ENCODE results near the gene ANKH. TPM values are rescaled to one million over a fixed set of nuclear protein-coding genes. Genes with fewer than 3 reads are reported as not detected.

The ANKH gene
- total and polyA plus RNA-seq, 2 of the 13 experiments (the other 11 are each of a cell fraction or from before 2014, with no cell fraction given) = 25.0 to 36.0 TPM

DNA sequence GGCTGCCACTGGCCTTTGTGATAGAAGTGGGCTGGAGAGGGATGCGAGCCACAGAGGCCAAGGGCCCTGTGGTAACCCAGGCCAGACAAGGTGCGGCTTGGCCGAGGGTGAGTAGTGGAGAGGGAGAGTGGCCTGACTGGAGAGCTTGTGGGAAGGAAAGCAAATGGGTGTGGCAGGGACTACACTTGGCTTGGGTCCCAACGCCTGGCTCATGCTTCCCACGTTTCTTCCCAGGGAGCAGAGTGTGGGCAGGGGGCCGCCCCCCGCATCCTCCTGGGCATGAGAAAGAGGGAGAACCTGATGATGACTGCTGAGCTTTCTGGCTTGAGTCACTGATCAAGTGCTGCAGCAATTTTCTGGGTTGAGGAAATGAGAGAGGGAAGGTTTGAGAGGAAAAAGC, 95.7 kb downstream of the ANKH start:
- no peak for DNase-seq (ENCODE audit: low spot score)
- no peaks in the 10 kb centered on the region for H4K20me1 ChIP-seq (ENCODE audit: insufficient read depth, low read length)
- intact Hi-C loops (cut with micrococcal nuclease; ENCODE audit: unreplicated experiment) = no loop called here
- BruUV-seq (replicated peaks) = no TSS peak
- CTCF ChIA-PET (ENCODE audit: low intra/inter-chr PET ratio, low total read pairs) = no interaction called here
- H3K27ac ChIP-seq (ENCODE audit: extremely low read length, insufficient read depth, low read length) = peak overlapping the region; percentile 24
- no peak for ATAC-seq
- no peaks in the 10 kb centered on the region for H3K79me2 ChIP-seq (ENCODE audit: insufficient read depth, low read length)
- FAIRE-seq = no peak
- WGBS (ENCODE audit: low lambda C conversion rate) = 95% methylated on average over 7 of the region's 7 CpGs
- H3K27me3 ChIP-seq (ENCODE audit: control insufficient read depth in 1 of 2, insufficient read depth in 2 of 2, low read length in 2 of 2) = no peaks in the 10 kb centered on the region
- POLR2A ChIA-PET = no interaction called here
- H3K9ac ChIP-seq (ENCODE audit: insufficient read depth, low read depth, low read length) = no peak overlapping the region
- H3K4me1 ChIP-seq (ENCODE audit: insufficient read depth, low read length) = peaks cover 73% of the 10 kb centered on the region
- in situ Hi-C loops (cut with HindIII; ENCODE audit: extremely low pct_ligation_motif_present, low pct_unique_long_range_greater_than_20kb) = loop anchor here (5.0 kb wide), 1 partner anchor 49 kb away; no protein-coding TSS in a partner anchor
- no peak overlapping the region for H3K4me2 ChIP-seq (ENCODE audit: low read depth, low read length)
- H3K4me3 ChIP-seq (replicated peaks in 1 of 3; ENCODE audit: insufficient read depth in 1 of 3, low read depth in 2 of 3, low read length in 3 of 3) = no peak overlapping the region
- H3K36me3 ChIP-seq (replicated peaks in 1 of 2; ENCODE audit: control insufficient read depth in 1 of 2, insufficient read depth in 2 of 2, low read length in 2 of 2) = no peaks in the 10 kb centered on the region; a peak in 1 of 5 replicates
- H3K9me3 ChIP-seq (ENCODE audit: low read length) = no peaks in the 10 kb centered on the region
- 0 out of 2 replicates have a peak, but pooled peaks have one; percentile 31 for TF ChIP-seq ZNF687 (CRISPR knock-in tag; IDR thresholded peaks at IDR 0.05)
- TF ChIP-seq MEF2D (CRISPR knock-in tag; IDR thresholded peaks at IDR 0.05) = no peak
- H2AFZ ChIP-seq (ENCODE audit: low read length) = no peak overlapping the region

DNA sequence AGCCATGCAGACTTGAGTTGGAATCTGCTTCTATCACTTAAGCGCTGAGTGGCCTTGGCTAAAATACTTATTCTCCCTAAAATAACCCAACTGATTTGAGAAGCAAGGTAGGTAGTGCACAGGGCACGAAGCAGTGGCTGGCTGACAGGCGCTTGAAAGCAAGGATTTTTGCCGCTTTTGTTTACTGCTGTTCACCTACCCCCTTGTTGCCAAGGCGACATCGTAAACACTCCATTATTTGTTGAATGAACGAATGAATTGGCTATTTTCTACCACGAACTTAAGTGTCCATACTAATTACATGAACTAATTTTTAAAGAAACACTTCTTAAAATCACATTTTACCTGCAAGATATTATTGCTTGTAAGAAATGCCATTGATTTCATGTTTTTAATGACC, 98.0 kb downstream of the ANKH start:
- Histone ChIP-seq H3K4me1 (ENCODE audit: insufficient read depth, low read length) (peaks cover 62% of the 10 kb centered on the region), H3K27me3 (ENCODE audit: control insufficient read depth in 1 of 2, insufficient read depth in 2 of 2, low read length in 2 of 2) (no peaks in the 10 kb centered on the region), H4K20me1 (ENCODE audit: insufficient read depth, low read length) (no peaks in the 10 kb centered on the region), H3K36me3 (replicated peaks in 1 of 2; ENCODE audit: control insufficient read depth in 1 of 2, insufficient read depth in 2 of 2, low read length in 2 of 2) (peaks cover 0 to 3% of the 10 kb centered on the region in 2 experiments; a peak in 1 of 5 replicates), H3K9ac (ENCODE audit: insufficient read depth, low read depth, low read length) (peak overlapping the region; percentile 42), H3K27ac (ENCODE audit: extremely low read length, insufficient read depth, low read length) (peak overlapping the region; percentile 63), H3K9me3 (ENCODE audit: low read length) (no peaks in the 10 kb centered on the region), H2AFZ (ENCODE audit: low read length) (no peak overlapping the region), H3K4me3 (replicated peaks in 1 of 3; ENCODE audit: insufficient read depth in 1 of 3, low read depth in 2 of 3, low read length in 3 of 3) (no peak overlapping the region; a peak in 1 of 6 replicates), H3K79me2 (ENCODE audit: insufficient read depth, low read length) (no peaks in the 10 kb centered on the region), H3K4me2 (ENCODE audit: low read depth, low read length) (peak overlapping the region; percentile 46; the same call in 1 of the 2 replicates)
- POLR2A ChIA-PET = interaction anchor here (1.4 to 2.2 kb wide), 2 partner anchors 13 to 45 kb away, joined by 5 to 9 read pairs; no protein-coding TSS in a partner anchor
- peak; percentile 55 for DNase-seq (ENCODE audit: low spot score)
- no peak for FAIRE-seq
- intact Hi-C loops (cut with micrococcal nuclease; ENCODE audit: unreplicated experiment) (loop anchor here (5.0 kb wide), 1 partner anchor 99 kb away; the partner anchor contains the start of gene ANKH), in situ Hi-C loops (cut with HindIII; ENCODE audit: extremely low pct_ligation_motif_present, low pct_unique_long_range_greater_than_20kb) (no loop called here)
- CTCF ChIA-PET (ENCODE audit: low intra/inter-chr PET ratio, low total read pairs) = no interaction called here
- ATAC-seq = peak; percentile 41
- BruUV-seq (replicated peaks) = no TSS peak
- WGBS (ENCODE audit: low lambda C conversion rate) = 54% methylated on average over 8 of the region's 8 CpGs
- TF ChIP-seq HOXA3 (CRISPR knock-in tag; IDR thresholded peaks at IDR 0.05) (no peak), ARID5B (CRISPR knock-in tag; IDR thresholded peaks at IDR 0.05) (0 out of 2 replicates have a peak, but pooled peaks have one; percentile 32), TGIF2 (CRISPR knock-in tag; IDR thresholded peaks at IDR 0.05) (peak; percentile 94), MATR3 (CRISPR knock-in tag; IDR thresholded peaks at IDR 0.05) (no peak), ZNF777 (CRISPR knock-in tag; IDR thresholded peaks at IDR 0.05) (no peak)
